Tibial nerve (tissue), 4 donors: ENCODE results near the gene SH2D7. TPM values are rescaled to one million over a fixed set of nuclear protein-coding genes. Genes with fewer than 3 reads are reported as not detected.
A peak's percentile ranks its signal among the peaks of the same experiment; 100 is the strongest.
"Not testable (repeated sequence)": the region's sequence is repeated elsewhere in the genome, so short reads cannot be mapped to it uniquely, and the experiment has no call there.

Experiments
- DNase-seq, 2 donors: peaks; one replicate each; pipeline ENCODE4 v3.0.0-alpha.2; 2019; ENCODE audit warnings: low spot score in 2 of 2
- H3K27ac ChIP-seq, 4 donors: fragments of 200-600 bp; sonication (generic) in 3 of 4; one replicate each; pipeline ENCODE4 v1.5.1; 2017 to 2019; ENCODE audit warnings: mild to moderate bottlenecking in 1 of 4
- H3K27me3 ChIP-seq, 2 donors: fragments of 200-600 bp; sonication (generic) in 1 of 2; one replicate each; pipeline versions ENCODE4 v1.5.1 to v1.6.0; 2017 to 2019
- H3K36me3 ChIP-seq, 3 donors: fragments of 200-600 bp; sonication (generic); one replicate each; pipeline ENCODE4 v1.5.1; 2018 to 2019
- H3K4me1 ChIP-seq, 4 donors: fragments of 200-600 bp; sonication (generic) in 3 of 4; one replicate each; pipeline ENCODE4 v1.5.1; 2017 to 2019
- H3K4me3 ChIP-seq, 4 donors: fragments of 200-600 bp; sonication (generic) in 3 of 4; one replicate each; pipeline ENCODE4 v1.5.1; 2017 to 2019; ENCODE audit warnings: mild to moderate bottlenecking in 1 of 4, moderate library complexity in 1 of 4
- H3K9me3 ChIP-seq, 4 donors: fragments of 200-600 bp; sonication (generic) in 3 of 4; one replicate each; pipeline ENCODE4 v1.5.1; 2017 to 2019
- EP300 ChIP-seq, 2 donors: sonication (generic); formaldehyde crosslinking; IDR thresholded peaks; one replicate each; pipeline ENCODE4 v1.6.1; 2017; ENCODE audit warnings: antibody characterized with exemption in 2 of 2, mild to moderate bottlenecking in 1 of 2
- POLR2A ChIP-seq, 2 donors: fragments of 450-650 bp; IDR thresholded peaks; one replicate each; pipeline ENCODE4 v1.6.1; 2017; ENCODE audit warnings: antibody characterized with exemption in 2 of 2, mild to moderate bottlenecking in 2 of 2, moderate library complexity in 2 of 2
- WGBS, 2 donors: methylation state at CpG; one replicate each; pipeline ENCODE4 v1.1.5; 2018; 5-methylcytosine and 5-hydroxymethylcytosine counted together
- small RNA-seq: library from RNA; depleted of rRNA; stranded (forward); fragments of <200 nt; gene quantifications from one replicate; pipeline ENCODE3, GENCODE V24; 2016
- total RNA-seq, 4 donors: library from RNA; depleted of rRNA; stranded (reverse); fragments of >200 nt; gene quantifications; one replicate each; pipeline ENCODE4 v1.1.0, GENCODE V29; 2016
- TF ChIP-seq, protein P1 (sequence below), 5 experiments: fragments of 200-600 bp in 3 of 5; fragments of 450-650 bp in 2 of 5; sonication (generic) in 3 of 5; IDR thresholded peaks; one replicate each; pipeline ENCODE4 v1.5.1; 2016 to 2019; ENCODE audit warnings: antibody characterized with exemption in 5 of 5, mild to moderate bottlenecking in 3 of 5, moderate library complexity in 2 of 5

Gene SH2D7
- total RNA-seq, 4 donors from 2014 or later = not detected

DNA sequence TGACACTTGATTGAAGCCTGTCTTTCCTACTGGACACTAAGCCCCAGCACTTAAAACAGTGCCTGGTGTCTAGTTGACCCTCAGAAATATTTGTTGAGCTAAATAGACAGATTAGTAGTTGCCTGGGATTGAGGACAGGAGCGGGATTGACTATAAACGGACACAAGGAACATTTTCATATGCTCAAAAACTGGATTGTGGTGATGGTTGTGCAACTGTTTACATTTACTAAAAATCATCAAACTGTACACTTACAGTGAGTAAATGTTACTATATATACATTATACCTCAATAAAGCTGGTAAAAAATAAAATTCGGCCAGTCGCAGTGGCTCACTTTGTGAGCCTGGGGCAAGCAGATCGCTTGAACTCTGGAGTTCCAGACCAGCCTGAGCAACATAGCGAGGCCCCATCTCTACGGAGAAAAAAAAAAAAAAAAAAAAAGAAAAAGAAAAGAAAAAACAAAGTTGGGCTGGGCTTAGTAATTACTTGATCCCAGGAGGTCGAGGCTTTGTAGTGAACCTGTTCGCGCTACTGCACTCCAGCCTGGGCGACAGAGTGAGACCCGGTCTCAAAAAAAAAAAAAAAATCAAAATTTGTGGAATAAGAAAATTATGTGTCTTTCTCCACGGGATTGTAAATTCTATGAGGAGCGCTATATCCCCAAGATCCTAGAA lies 56.2 kb downstream of the SH2D7 start:
- Histone ChIP-seq H3K9me3 (no peaks in the 10 kb centered on the region), H3K4me3 (peak overlapping the region; percentile 54 to 94 (median 76)), H3K4me1 (peaks cover 0 to 25% (median 18%) of the 10 kb centered on the region in 4 donors), H3K27ac (peak overlapping the region in 3 of 4 donors; percentile 30 to 86 (median 85)), H3K36me3 (no peaks in the 10 kb centered on the region), H3K27me3 (no peaks in the 10 kb centered on the region)
- 14 to 18% methylated on average over 14 of the region's 14 CpGs for WGBS, 2 donors
- TF ChIP-seq, protein P1, sequence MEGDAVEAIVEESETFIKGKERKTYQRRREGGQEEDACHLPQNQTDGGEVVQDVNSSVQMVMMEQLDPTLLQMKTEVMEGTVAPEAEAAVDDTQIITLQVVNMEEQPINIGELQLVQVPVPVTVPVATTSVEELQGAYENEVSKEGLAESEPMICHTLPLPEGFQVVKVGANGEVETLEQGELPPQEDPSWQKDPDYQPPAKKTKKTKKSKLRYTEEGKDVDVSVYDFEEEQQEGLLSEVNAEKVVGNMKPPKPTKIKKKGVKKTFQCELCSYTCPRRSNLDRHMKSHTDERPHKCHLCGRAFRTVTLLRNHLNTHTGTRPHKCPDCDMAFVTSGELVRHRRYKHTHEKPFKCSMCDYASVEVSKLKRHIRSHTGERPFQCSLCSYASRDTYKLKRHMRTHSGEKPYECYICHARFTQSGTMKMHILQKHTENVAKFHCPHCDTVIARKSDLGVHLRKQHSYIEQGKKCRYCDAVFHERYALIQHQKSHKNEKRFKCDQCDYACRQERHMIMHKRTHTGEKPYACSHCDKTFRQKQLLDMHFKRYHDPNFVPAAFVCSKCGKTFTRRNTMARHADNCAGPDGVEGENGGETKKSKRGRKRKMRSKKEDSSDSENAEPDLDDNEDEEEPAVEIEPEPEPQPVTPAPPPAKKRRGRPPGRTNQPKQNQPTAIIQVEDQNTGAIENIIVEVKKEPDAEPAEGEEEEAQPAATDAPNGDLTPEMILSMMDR (IDR thresholded peaks at IDR 0.05) = no peak
- TF ChIP-seq EP300 (IDR thresholded peaks at IDR 0.05) = no peak
- no peak for TF ChIP-seq POLR2A (IDR thresholded peaks at IDR 0.05)
- DNase-seq = no peak

GRCh38 chr15:78149068-78149804 lies 56.9 kb downstream of the SH2D7 start, which contains the start of gene IDH3A:
IDH3A (plus strand) TSS chr15:78149362; CDS start chr15:78149404, 42 bp downstream.
- TF ChIP-seq EP300 (IDR thresholded peaks at IDR 0.05) = peak in 1 of 2 donors; percentile 85
- peak; percentile 59 to 91 for TF ChIP-seq POLR2A (IDR thresholded peaks at IDR 0.05)
- TF ChIP-seq, protein P1 (IDR thresholded peaks at IDR 0.05) = peak in 1 of 5 experiments; percentile 22
- H3K4me3 ChIP-seq = peak within 1 kb of the TSS; percentile 54 to 94 (median 76)
- no peaks in the 10 kb centered on the region for H3K9me3 ChIP-seq
- no peaks in the 10 kb centered on the region for H3K36me3 ChIP-seq
- peak within 1 kb of the TSS; percentile 68 to 86 (median 78) for H3K27ac ChIP-seq
- DNase-seq = peak; percentile 99
- no peaks in the 10 kb centered on the region for H3K27me3 ChIP-seq
- H3K4me1 ChIP-seq = peaks cover 0 to 25% (median 18%) of the 10 kb centered on the region in 4 donors
- WGBS, 2 donors = 1% methylated on average over 32 to 41 of the region's 79 CpGs

- 14 to 17% methylated on average over 17 to 20 of the region's 20 CpGs for WGBS, 2 donors
These were observed 57.7 kb downstream of the SH2D7 start for GRCh38 chr15:78149805-78150751.

GRCh38 chr15:78151075-78151474 lies 58.7 kb downstream of the SH2D7 start:
- H3K9me3 ChIP-seq, H3K27ac ChIP-seq, DNase-seq, H3K27me3 ChIP-seq, H3K36me3 ChIP-seq, H3K4me3 ChIP-seq: not testable (repeated sequence)
- 95 to 98% methylated on average over 8 of the region's 8 CpGs for WGBS, 2 donors
- H3K4me1 ChIP-seq = peaks cover 0 to 37% (median 25%) of the 10 kb centered on the region in 4 donors

More at GRCh38 chr15:78149805-78150751, 57.7 kb downstream of the SH2D7 start:
- peak overlapping the region; percentile 68 to 86 (median 78) for H3K27ac ChIP-seq
- no peaks in the 10 kb centered on the region for H3K9me3 ChIP-seq
- peak overlapping the region; percentile 54 to 94 (median 76) for H3K4me3 ChIP-seq
- DNase-seq = no peak
- H3K36me3 ChIP-seq = no peaks in the 10 kb centered on the region
- H3K4me1 ChIP-seq = peaks cover 0 to 27% (median 21%) of the 10 kb centered on the region in 4 donors
- TF ChIP-seq, protein P1 (IDR thresholded peaks at IDR 0.05) = no peak
- TF ChIP-seq POLR2A (IDR thresholded peaks at IDR 0.05) (no peak), EP300 (IDR thresholded peaks at IDR 0.05) (no peak)
- no peaks in the 10 kb centered on the region for H3K27me3 ChIP-seq

Small RNAs within 50 kb of the gene (small RNA-seq; reads per million reads assigned to genes)
- not detected for gene RF00092

Other genes with a start within 250 kb of the SH2D7 start
- gene TBC1D2B, start 14.8 kb upstream of the SH2D7 start, total RNA-seq = 100 to 1,000 TPM in 2 of 4 donors, 10 to 100 TPM in 2; 64.5 to 127 (median 94.5) TPM
- gene CIB2, start 38.9 kb downstream of the SH2D7 start, total RNA-seq = 10 to 100 TPM in 1 of 4 donors, 1 to 10 TPM in 2, under 1 TPM in 1; 0.63 to 11.0 (median 2.8) TPM
- 10 to 100 TPM; 46.9 to 70.7 (median 63.4) TPM for gene IDH3A, start 56.8 kb downstream of the SH2D7 start, total RNA-seq
- under 1 TPM in 2 of 4 donors, not detected in 2; under 0.01 to 0.21 TPM for gene ACSBG1, start 142.0 kb downstream of the SH2D7 start, total RNA-seq
- 10 to 100 TPM; 14.2 to 16.9 (median 16.4) TPM for gene DNAJA4, start 172.0 kb downstream of the SH2D7 start, total RNA-seq
- gene SKIC8, start 207.0 kb downstream of the SH2D7 start, total RNA-seq = 10 to 100 TPM; 50.3 to 75.1 (median 55.5) TPM
- gene CRABP1, start 247.8 kb downstream of the SH2D7 start, total RNA-seq = 1 to 10 TPM in 2 of 4 donors, not detected in 2; 1.6 to 6.6 TPM